Measurements from ENCODE around the gene BBS7. TPM values are rescaled to one million over a fixed set of nuclear protein-coding genes. Genes with fewer than 3 reads are reported as not detected.

The BBS7 gene
- total and polyA plus RNA-seq, 9 of the 15 experiments (the other 6 are each of a cell fraction or from before 2014, with no cell fraction given): 13.4 to 25.8 (median 16.4) TPM

GRCh38 chr4:121823505-121824170 lies 46.6 kb downstream of the BBS7 start, which contains the start of gene CCNA2 (continued):
- TF ChIP-seq, protein P1, sequence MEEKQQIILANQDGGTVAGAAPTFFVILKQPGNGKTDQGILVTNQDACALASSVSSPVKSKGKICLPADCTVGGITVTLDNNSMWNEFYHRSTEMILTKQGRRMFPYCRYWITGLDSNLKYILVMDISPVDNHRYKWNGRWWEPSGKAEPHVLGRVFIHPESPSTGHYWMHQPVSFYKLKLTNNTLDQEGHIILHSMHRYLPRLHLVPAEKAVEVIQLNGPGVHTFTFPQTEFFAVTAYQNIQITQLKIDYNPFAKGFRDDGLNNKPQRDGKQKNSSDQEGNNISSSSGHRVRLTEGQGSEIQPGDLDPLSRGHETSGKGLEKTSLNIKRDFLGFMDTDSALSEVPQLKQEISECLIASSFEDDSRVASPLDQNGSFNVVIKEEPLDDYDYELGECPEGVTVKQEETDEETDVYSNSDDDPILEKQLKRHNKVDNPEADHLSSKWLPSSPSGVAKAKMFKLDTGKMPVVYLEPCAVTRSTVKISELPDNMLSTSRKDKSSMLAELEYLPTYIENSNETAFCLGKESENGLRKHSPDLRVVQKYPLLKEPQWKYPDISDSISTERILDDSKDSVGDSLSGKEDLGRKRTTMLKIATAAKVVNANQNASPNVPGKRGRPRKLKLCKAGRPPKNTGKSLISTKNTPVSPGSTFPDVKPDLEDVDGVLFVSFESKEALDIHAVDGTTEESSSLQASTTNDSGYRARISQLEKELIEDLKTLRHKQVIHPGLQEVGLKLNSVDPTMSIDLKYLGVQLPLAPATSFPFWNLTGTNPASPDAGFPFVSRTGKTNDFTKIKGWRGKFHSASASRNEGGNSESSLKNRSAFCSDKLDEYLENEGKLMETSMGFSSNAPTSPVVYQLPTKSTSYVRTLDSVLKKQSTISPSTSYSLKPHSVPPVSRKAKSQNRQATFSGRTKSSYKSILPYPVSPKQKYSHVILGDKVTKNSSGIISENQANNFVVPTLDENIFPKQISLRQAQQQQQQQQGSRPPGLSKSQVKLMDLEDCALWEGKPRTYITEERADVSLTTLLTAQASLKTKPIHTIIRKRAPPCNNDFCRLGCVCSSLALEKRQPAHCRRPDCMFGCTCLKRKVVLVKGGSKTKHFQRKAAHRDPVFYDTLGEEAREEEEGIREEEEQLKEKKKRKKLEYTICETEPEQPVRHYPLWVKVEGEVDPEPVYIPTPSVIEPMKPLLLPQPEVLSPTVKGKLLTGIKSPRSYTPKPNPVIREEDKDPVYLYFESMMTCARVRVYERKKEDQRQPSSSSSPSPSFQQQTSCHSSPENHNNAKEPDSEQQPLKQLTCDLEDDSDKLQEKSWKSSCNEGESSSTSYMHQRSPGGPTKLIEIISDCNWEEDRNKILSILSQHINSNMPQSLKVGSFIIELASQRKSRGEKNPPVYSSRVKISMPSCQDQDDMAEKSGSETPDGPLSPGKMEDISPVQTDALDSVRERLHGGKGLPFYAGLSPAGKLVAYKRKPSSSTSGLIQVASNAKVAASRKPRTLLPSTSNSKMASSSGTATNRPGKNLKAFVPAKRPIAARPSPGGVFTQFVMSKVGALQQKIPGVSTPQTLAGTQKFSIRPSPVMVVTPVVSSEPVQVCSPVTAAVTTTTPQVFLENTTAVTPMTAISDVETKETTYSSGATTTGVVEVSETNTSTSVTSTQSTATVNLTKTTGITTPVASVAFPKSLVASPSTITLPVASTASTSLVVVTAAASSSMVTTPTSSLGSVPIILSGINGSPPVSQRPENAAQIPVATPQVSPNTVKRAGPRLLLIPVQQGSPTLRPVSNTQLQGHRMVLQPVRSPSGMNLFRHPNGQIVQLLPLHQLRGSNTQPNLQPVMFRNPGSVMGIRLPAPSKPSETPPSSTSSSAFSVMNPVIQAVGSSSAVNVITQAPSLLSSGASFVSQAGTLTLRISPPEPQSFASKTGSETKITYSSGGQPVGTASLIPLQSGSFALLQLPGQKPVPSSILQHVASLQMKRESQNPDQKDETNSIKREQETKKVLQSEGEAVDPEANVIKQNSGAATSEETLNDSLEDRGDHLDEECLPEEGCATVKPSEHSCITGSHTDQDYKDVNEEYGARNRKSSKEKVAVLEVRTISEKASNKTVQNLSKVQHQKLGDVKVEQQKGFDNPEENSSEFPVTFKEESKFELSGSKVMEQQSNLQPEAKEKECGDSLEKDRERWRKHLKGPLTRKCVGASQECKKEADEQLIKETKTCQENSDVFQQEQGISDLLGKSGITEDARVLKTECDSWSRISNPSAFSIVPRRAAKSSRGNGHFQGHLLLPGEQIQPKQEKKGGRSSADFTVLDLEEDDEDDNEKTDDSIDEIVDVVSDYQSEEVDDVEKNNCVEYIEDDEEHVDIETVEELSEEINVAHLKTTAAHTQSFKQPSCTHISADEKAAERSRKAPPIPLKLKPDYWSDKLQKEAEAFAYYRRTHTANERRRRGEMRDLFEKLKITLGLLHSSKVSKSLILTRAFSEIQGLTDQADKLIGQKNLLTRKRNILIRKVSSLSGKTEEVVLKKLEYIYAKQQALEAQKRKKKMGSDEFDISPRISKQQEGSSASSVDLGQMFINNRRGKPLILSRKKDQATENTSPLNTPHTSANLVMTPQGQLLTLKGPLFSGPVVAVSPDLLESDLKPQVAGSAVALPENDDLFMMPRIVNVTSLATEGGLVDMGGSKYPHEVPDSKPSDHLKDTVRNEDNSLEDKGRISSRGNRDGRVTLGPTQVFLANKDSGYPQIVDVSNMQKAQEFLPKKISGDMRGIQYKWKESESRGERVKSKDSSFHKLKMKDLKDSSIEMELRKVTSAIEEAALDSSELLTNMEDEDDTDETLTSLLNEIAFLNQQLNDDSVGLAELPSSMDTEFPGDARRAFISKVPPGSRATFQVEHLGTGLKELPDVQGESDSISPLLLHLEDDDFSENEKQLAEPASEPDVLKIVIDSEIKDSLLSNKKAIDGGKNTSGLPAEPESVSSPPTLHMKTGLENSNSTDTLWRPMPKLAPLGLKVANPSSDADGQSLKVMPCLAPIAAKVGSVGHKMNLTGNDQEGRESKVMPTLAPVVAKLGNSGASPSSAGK (IDR thresholded peaks at IDR 0.05): no peak; the same call in 1 of the 2 replicates
- no peak for TF ChIP-seq HMG20A (CRISPR knock-in tag; conservative IDR thresholded peaks at IDR 0.05)
- peak in 1 of 2 experiments; percentile 76; a peak in 2 of 4 replicates for TF ChIP-seq TBL1XR1 (IDR thresholded peaks at IDR 0.05; ENCODE audit: low read length in 2 of 2)
- TF ChIP-seq CREB1 (IDR thresholded peaks at IDR 0.05): peak; percentile 98
- TF ChIP-seq CREB1 (CRISPR knock-in tag; IDR thresholded peaks at IDR 0.05): peak; percentile 99
- TF ChIP-seq SRSF1 (IDR thresholded peaks at IDR 0.05; ENCODE audit: low read depth, low read length): no peak
- TF ChIP-seq, protein P2, sequence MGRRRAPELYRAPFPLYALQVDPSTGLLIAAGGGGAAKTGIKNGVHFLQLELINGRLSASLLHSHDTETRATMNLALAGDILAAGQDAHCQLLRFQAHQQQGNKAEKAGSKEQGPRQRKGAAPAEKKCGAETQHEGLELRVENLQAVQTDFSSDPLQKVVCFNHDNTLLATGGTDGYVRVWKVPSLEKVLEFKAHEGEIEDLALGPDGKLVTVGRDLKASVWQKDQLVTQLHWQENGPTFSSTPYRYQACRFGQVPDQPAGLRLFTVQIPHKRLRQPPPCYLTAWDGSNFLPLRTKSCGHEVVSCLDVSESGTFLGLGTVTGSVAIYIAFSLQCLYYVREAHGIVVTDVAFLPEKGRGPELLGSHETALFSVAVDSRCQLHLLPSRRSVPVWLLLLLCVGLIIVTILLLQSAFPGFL (CRISPR knock-in tag; IDR thresholded peaks at IDR 0.05): no peak
- TF ChIP-seq EWSR1 (IDR thresholded peaks at IDR 0.05; ENCODE audit: borderline replicate concordance, low read depth, partially characterized antibody): no peak
- peak; percentile 70 for TF ChIP-seq CEBPG (CRISPR knock-in tag; IDR thresholded peaks at IDR 0.05)
- peak in 1 of 2 experiments; percentile 56; a peak in 3 of 4 replicates for TF ChIP-seq CEBPG (tag; conservative IDR thresholded peaks at IDR 0.05 in 1 of 2, IDR thresholded peaks at IDR 0.05 in 1 of 2)
- no peak for TF ChIP-seq DMBX1 (CRISPR knock-in tag; IDR thresholded peaks at IDR 0.05; ENCODE audit: borderline replicate concordance)
- TF ChIP-seq EP400 (IDR thresholded peaks at IDR 0.05): peak; percentile 99
- TF ChIP-seq TRIM28 (IDR thresholded peaks at IDR 0.05): no peak
- TF ChIP-seq HNRNPLL (IDR thresholded peaks at IDR 0.05; ENCODE audit: low read depth, low read length, poor library complexity, severe bottlenecking): peak; percentile 38
